Measurements from ENCODE around the gene DCHS2.

The DCHS2 gene

GRCh38 chr4:154192585-154192984 lies 299.0 kb downstream of the DCHS2 start:
- DNase-seq (ENCODE audit: low read depth, low spot score), result no peak
- TF ChIP-seq CTCF (IDR thresholded peaks at IDR 0.05; ENCODE audit: low read depth, low read length), result no peak
- in situ Hi-C loops (cut with HindIII; ENCODE audit: low sequenced_read_pairs), result no loop called here
- H3K4me3 ChIP-seq (ENCODE audit: low read depth, low read length), result no peak overlapping the region

- no peak overlapping the region for H3K4me3 ChIP-seq (ENCODE audit: low read depth, low read length)
- no peak for DNase-seq (ENCODE audit: low read depth, low spot score)
- in situ Hi-C loops (cut with HindIII; ENCODE audit: low sequenced_read_pairs), result no loop called here
- TF ChIP-seq CTCF (IDR thresholded peaks at IDR 0.05; ENCODE audit: low read depth, low read length), result no peak
Observed at GRCh38 chr4:154189346-154189745, 302.3 kb downstream of the DCHS2 start.

- DNase-seq (ENCODE audit: low read depth, low spot score), result no peak
Observed at GRCh38 chr4:154186888-154187287, 304.7 kb downstream of the DCHS2 start.

GRCh38 chr4:154186035-154186434 lies 305.6 kb downstream of the DCHS2 start:
- in situ Hi-C loops (cut with HindIII; ENCODE audit: low sequenced_read_pairs), result no loop called here
- no peak for DNase-seq (ENCODE audit: low read depth, low spot score)
- H3K4me3 ChIP-seq (ENCODE audit: low read depth, low read length), result no peak overlapping the region
- no peak for TF ChIP-seq CTCF (IDR thresholded peaks at IDR 0.05; ENCODE audit: low read depth, low read length)

More at GRCh38 chr4:154186888-154187287, 304.7 kb downstream of the DCHS2 start:
- in situ Hi-C loops (cut with HindIII; ENCODE audit: low sequenced_read_pairs), result no loop called here
- H3K4me3 ChIP-seq (ENCODE audit: low read depth, low read length), result no peak overlapping the region
- TF ChIP-seq CTCF (IDR thresholded peaks at IDR 0.05; ENCODE audit: low read depth, low read length), result no peak

GRCh38 chr4:154184238-154184637 lies 307.4 kb downstream of the DCHS2 start:
- H3K4me3 ChIP-seq (ENCODE audit: low read depth, low read length), result no peak overlapping the region
- no peak for TF ChIP-seq CTCF (IDR thresholded peaks at IDR 0.05; ENCODE audit: low read depth, low read length)
- in situ Hi-C loops (cut with HindIII; ENCODE audit: low sequenced_read_pairs), result no loop called here
- DNase-seq (ENCODE audit: low read depth, low spot score), result no peak

- no peak for TF ChIP-seq CTCF (IDR thresholded peaks at IDR 0.05; ENCODE audit: low read depth, low read length)
- H3K4me3 ChIP-seq (ENCODE audit: low read depth, low read length), result no peak overlapping the region
- no peak for DNase-seq (ENCODE audit: low read depth, low spot score)
- in situ Hi-C loops (cut with HindIII; ENCODE audit: low sequenced_read_pairs), result no loop called here
Observed at GRCh38 chr4:154183264-154183663, 308.3 kb downstream of the DCHS2 start.

Measured in astrocyte of the spinal cord (primary cell).